H54 (cell line): ENCODE data around the gene SCYGR2.

Experiments
- DNase-seq: peaks from one replicate; pipeline ENCODE4 v3.0.0; 2011; ENCODE audit warnings: low spot score, mixed read lengths; ENCODE audit not compliant: insufficient read length
- FAIRE-seq: peaks from 3 replicates; lab custom pipeline; 2011; peaks lifted over from hg19 to GRCh38; lab: Jason Lieb, UNC
- POLR2A ChIP-seq: IDR thresholded peaks from 2 replicates; pipeline ENCODE4 v1.6.1; 2011; ENCODE audit warnings: low read depth, mild to moderate bottlenecking, low read length

The SCYGR2 gene

GRCh38 chr2:227597036-227597435 lies 1.7 kb upstream of the SCYGR2 start:
- TF ChIP-seq POLR2A: no peak
- FAIRE-seq: no peak
- DNase-seq: no peak

GRCh38 chr2:227597998-227598397 lies 695 bp upstream of the SCYGR2 start:
- no peak for DNase-seq
- TF ChIP-seq POLR2A: no peak
- FAIRE-seq: no peak

GRCh38 chr2:227602358-227602757 lies 3.7 kb downstream of the SCYGR2 start:
- FAIRE-seq: no peak
- no peak for TF ChIP-seq POLR2A
- no peak for DNase-seq

- DNase-seq: no peak
- no peak for FAIRE-seq
- no peak for TF ChIP-seq POLR2A
Observed at GRCh38 chr2:227606476-227606875, 7.8 kb downstream of the SCYGR2 start.

GRCh38 chr2:227607941-227608340 lies 9.2 kb downstream of the SCYGR2 start:
- no peak for TF ChIP-seq POLR2A
- no peak for DNase-seq

GRCh38 chr2:227608561-227609338 lies 10.1 kb downstream of the SCYGR2 start:
- no peak for FAIRE-seq
- no peak for TF ChIP-seq POLR2A
- DNase-seq: no peak

More at GRCh38 chr2:227607941-227608340, 9.2 kb downstream of the SCYGR2 start:
- FAIRE-seq: no peak

- DNase-seq: no peak
- no peak for FAIRE-seq
- TF ChIP-seq POLR2A: no peak
Observed at GRCh38 chr2:227610123-227610522, 11.4 kb downstream of the SCYGR2 start.

GRCh38 chr2:227612546-227613271 lies 14.0 kb downstream of the SCYGR2 start:
- TF ChIP-seq POLR2A: no peak
- FAIRE-seq (no peak), DNase-seq (no peak)

- DNase-seq: no peak
- no peak for TF ChIP-seq POLR2A
- no peak for FAIRE-seq
Observed at GRCh38 chr2:227613272-227613660, 14.6 kb downstream of the SCYGR2 start.

GRCh38 chr2:227614246-227614645 lies 15.6 kb downstream of the SCYGR2 start:
- DNase-seq (no peak), FAIRE-seq (no peak)
- TF ChIP-seq POLR2A: no peak

- FAIRE-seq: no peak
- TF ChIP-seq POLR2A: no peak
Observed at GRCh38 chr2:227614740-227615139, 16.0 kb downstream of the SCYGR2 start, which contains the start of gene SCYGR3. TSS of gene SCYGR3 (minus strand) at chr2:227614840. CDS start at chr2:227614840, 0 bp downstream.

GRCh38 chr2:227615181-227615580 lies 16.5 kb downstream of the SCYGR2 start:
- DNase-seq: no peak
- FAIRE-seq: no peak
- no peak for TF ChIP-seq POLR2A

More at GRCh38 chr2:227614740-227615139, 16.0 kb downstream of the SCYGR2 start, which contains the start of gene SCYGR3:
- no peak for DNase-seq

- FAIRE-seq: no peak
- DNase-seq: no peak
- TF ChIP-seq POLR2A: no peak
Observed at GRCh38 chr2:227615906-227616305, 17.2 kb downstream of the SCYGR2 start.

GRCh38 chr2:227616631-227617030 lies 17.9 kb downstream of the SCYGR2 start:
- DNase-seq (no peak), FAIRE-seq (no peak)
- no peak for TF ChIP-seq POLR2A
